Gastrocnemius medialis (tissue), 4 donors: ENCODE measurements around the gene KCNQ1.

Experiments
- CTCF ChIP-seq, 5 experiments: fragments of 450-650 bp in 3 of 5; fragments of 200-600 bp in 2 of 5; sonication (generic) in 2 of 5; IDR thresholded peaks in 4 of 5; conservative IDR thresholded peaks in 1 of 5; 1 replicate in 4 of 5; 2 replicates in 1 of 5; pipeline ENCODE4 v1.5.1; 2016 to 2019; ENCODE audit warnings: antibody characterized with exemption in 5 of 5, mild to moderate bottlenecking in 3 of 5, moderate library complexity in 3 of 5
- POLR2A ChIP-seq, 2 donors: fragments of 450-650 bp; IDR thresholded peaks; one replicate each; pipeline ENCODE4 v1.6.1; 2017; ENCODE audit warnings: antibody characterized with exemption in 2 of 2, mild to moderate bottlenecking in 2 of 2, moderate library complexity in 2 of 2

GRCh38 chr11:2584812-2585565 lies 140.2 kb downstream of the KCNQ1 start:
- TF ChIP-seq POLR2A (IDR thresholded peaks at IDR 0.05) = no peak
- TF ChIP-seq CTCF (IDR thresholded peaks at IDR 0.05 in 4 of 5, conservative IDR thresholded peaks at IDR 0.05 in 1 of 5) = no peak
